K562 (cell line): ENCODE results near the gene LCNL1. TPM values are rescaled to one million over a fixed set of nuclear protein-coding genes. Genes with fewer than 3 reads are reported as not detected.

ENCODE experiments used
- BHLHE40 ChIP-seq: IDR thresholded peaks from 2 replicates; pipeline ENCODE4 v1.6.1; 2011; ENCODE audit warnings: low read length, improper control_type of control experiment
- BRF1 ChIP-seq: IDR thresholded peaks from 3 replicates; pipeline ENCODE4 v1.6.1; 2011; ENCODE audit warnings: borderline replicate concordance, mild to moderate bottlenecking; ENCODE audit not compliant: insufficient read length; ENCODE audit errors: extremely low read depth
- CBFB ChIP-seq: sonication (generic); formaldehyde crosslinking; IDR thresholded peaks from 2 replicates; pipeline ENCODE4 v1.4.0; 2020; ENCODE audit warnings: mild to moderate bottlenecking, missing genetic modification reagents
- E2F5 ChIP-seq: sonication (generic); formaldehyde crosslinking; IDR thresholded peaks from 2 replicates; pipeline ENCODE4 v1.8.0; 2022; ENCODE audit warnings: mild to moderate bottlenecking, missing genetic modification reagents
- HBP1 ChIP-seq: fragments of 450-650 bp; formaldehyde crosslinking; IDR thresholded peaks from 2 replicates; pipeline ENCODE4 v1.4.0; 2022; ENCODE audit warnings: missing genetic modification characterization
- KAT7 ChIP-seq: sonication (generic); formaldehyde crosslinking; IDR thresholded peaks from 2 replicates; pipeline ENCODE4 v1.8.0; 2022; ENCODE audit warnings: missing genetic modification reagents, mild to moderate bottlenecking, borderline replicate concordance
- PCBP1 ChIP-seq: fragments of 200-400 bp; formaldehyde crosslinking; IDR thresholded peaks from 2 replicates; pipeline ENCODE4 v1.6.1; 2018; ENCODE audit warnings: mild to moderate bottlenecking, low read depth, low read length; ENCODE audit not compliant: poor library complexity, severe bottlenecking
- PHB ChIP-seq: fragments of 250-450 bp; sonication (Bioruptor Pico); IDR thresholded peaks from 2 replicates; pipeline ENCODE4 v1.5.0; 2021
- POLR3A ChIP-seq: IDR thresholded peaks from 2 replicates; pipeline ENCODE4 v1.6.1; 2011; ENCODE audit warnings: borderline replicate concordance, mild to moderate bottlenecking, moderate library complexity; ENCODE audit not compliant: insufficient read length, insufficient read depth; ENCODE audit errors: extremely low read depth
- SAP30 ChIP-seq: fragments of 200-600 bp; sonication (generic); IDR thresholded peaks from 2 replicates; pipeline ENCODE4 v1.6.1; 2012; ENCODE audit warnings: borderline replicate concordance, low read depth, mild to moderate bottlenecking, moderate library complexity, low read length, control low read depth, inconsistent platforms; ENCODE audit not compliant: insufficient read depth, poor library complexity, severe bottlenecking
- U2AF2 ChIP-seq: fragments of 200-400 bp; formaldehyde crosslinking; optimal IDR thresholded peaks from 2 replicates; pipeline ENCODE3; 2017; ENCODE audit warnings: low read depth, mild to moderate bottlenecking, low read length
- ZFP36 ChIP-seq: fragments of 150-350 bp; IDR thresholded peaks from 2 replicates; pipeline ENCODE4 v1.6.1; 2018; ENCODE audit warnings: low read length, low read depth; ENCODE audit not compliant: partially characterized antibody
- ZNF282 ChIP-seq: sonication (generic); formaldehyde crosslinking; IDR thresholded peaks from 2 replicates; pipeline ENCODE4 v1.8.1; 2023; ENCODE audit warnings: missing genetic modification reagents
- ZNF507 ChIP-seq: conservative IDR thresholded peaks from 2 replicates; pipeline ENCODE4 v1.6.1; 2017; ENCODE audit warnings: missing genetic modification characterization, missing compliant biosample characterization
- ZNF707 ChIP-seq: fragments of 250-450 bp; sonication (Bioruptor Pico); conservative IDR thresholded peaks from 2 replicates; pipeline ENCODE4 v1.8.0; 2022; ENCODE audit warnings: inconsistent platforms, mild to moderate bottlenecking, moderate library complexity
- ZNF75A ChIP-seq: fragments of 450-650 bp; formaldehyde crosslinking; IDR thresholded peaks from 2 replicates; pipeline ENCODE4 v1.4.0; 2020; ENCODE audit warnings: mild to moderate bottlenecking
- polyA plus RNA-seq, 8 experiments: library from polyadenylated mRNA; depleted of rRNA in 4 of 8; stranded (reverse) in 5 of 8; unstranded in 3 of 8; fragments of >200 nt; fragmentation: Nextera tagmentation in 2 of 8; fragmentation: Illumina TruSeq in 1 of 8; extraction: Ambion mirVana in 2 of 8; extraction: Trizol in 1 of 8; gene quantifications; 2 replicates each; pipeline versions ENCODE4 v1.2.1 to v1.2.3, GENCODE V29; 2011 to 2014; ENCODE audit warnings: inconsistent platforms in 1 of 8, missing spikeins in 1 of 8
- total RNA-seq, 7 experiments: library from RNA; depleted of rRNA in 6 of 7; stranded (reverse); fragments of >200 nt in 6 of 7; fragmentation: Illumina TruSeq in 2 of 7; extraction: Trizol in 2 of 7; gene quantifications; 2 replicates each; pipeline versions ENCODE4 v1.2.1 to v1.2.3, GENCODE V29; 2011 to 2021; ENCODE audit warnings: low replicate concordance in 1 of 7
- TF ChIP-seq, protein P1 (sequence below), 3 experiments: fragments of 200-800 bp in 1 of 3; fragments of 250-450 bp in 1 of 3; fragments of 450-650 bp in 1 of 3; sonication (Bioruptor Pico) in 1 of 3; sonication (Bioruptor generic) in 1 of 3; formaldehyde crosslinking in 1 of 3; IDR thresholded peaks; 2 replicates each; pipeline versions ENCODE4 v1.6.1 to v1.8.0; 2016 to 2022; ENCODE audit warnings: mild to moderate bottlenecking in 2 of 3, missing genetic modification characterization in 2 of 3, missing compliant biosample characterization in 1 of 3, moderate library complexity in 1 of 3
- TF ChIP-seq, protein P2 (sequence below): fragments of 450-650 bp; formaldehyde crosslinking; IDR thresholded peaks from 2 replicates; pipeline ENCODE4 v1.4.0; 2022; ENCODE audit warnings: missing genetic modification characterization

Gene LCNL1
- total and polyA plus RNA-seq, 9 of the 15 experiments (the other 6 are each of a cell fraction or from before 2014, with no cell fraction given), result 0.04 to 0.16 (median 0.04) TPM; not detected in 4

DNA sequence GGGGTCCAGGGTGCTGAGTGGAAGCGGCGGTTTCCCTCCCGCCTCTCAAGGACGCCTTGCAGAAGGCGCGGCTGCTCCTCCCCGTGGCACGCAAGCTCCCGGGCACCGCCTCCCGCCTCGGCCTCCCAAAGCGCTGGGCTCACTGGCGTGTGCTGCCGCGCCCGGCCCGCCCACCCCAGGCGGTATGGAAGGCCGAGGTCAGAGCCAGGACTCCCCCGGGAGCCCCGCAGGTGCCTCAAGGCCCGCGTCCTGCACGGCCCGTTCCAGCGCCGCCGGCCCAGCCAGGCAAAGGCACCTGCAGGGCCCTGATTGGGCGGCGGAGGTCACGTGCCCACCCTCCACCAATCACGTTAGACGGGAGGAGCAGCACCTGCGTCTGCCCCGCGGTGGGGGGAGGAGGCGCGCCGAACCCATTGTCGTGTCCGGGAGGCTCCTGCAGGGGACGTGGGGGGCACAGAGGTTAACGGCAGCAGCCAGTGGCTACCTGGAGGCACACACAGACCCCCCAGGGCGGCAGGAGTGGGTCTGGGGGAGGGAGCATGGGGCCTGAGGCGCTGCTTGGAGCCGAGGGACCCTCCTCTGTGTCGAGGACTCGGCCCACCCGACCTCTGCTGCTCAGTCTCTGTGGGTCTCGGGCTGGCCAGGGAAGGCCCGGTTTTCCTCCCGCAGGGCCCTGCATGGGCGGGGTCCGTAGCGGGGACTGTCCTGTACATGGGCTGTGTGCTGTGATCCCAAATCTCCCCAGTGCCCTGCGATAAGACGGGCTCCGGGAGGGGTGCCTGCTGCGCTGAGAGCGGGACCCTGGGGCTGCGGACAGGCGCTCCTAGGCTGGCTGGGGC is 32.8 kb upstream of the LCNL1 start (continued):
- TF ChIP-seq U2AF2, result no peak
- TF ChIP-seq, protein P1, sequence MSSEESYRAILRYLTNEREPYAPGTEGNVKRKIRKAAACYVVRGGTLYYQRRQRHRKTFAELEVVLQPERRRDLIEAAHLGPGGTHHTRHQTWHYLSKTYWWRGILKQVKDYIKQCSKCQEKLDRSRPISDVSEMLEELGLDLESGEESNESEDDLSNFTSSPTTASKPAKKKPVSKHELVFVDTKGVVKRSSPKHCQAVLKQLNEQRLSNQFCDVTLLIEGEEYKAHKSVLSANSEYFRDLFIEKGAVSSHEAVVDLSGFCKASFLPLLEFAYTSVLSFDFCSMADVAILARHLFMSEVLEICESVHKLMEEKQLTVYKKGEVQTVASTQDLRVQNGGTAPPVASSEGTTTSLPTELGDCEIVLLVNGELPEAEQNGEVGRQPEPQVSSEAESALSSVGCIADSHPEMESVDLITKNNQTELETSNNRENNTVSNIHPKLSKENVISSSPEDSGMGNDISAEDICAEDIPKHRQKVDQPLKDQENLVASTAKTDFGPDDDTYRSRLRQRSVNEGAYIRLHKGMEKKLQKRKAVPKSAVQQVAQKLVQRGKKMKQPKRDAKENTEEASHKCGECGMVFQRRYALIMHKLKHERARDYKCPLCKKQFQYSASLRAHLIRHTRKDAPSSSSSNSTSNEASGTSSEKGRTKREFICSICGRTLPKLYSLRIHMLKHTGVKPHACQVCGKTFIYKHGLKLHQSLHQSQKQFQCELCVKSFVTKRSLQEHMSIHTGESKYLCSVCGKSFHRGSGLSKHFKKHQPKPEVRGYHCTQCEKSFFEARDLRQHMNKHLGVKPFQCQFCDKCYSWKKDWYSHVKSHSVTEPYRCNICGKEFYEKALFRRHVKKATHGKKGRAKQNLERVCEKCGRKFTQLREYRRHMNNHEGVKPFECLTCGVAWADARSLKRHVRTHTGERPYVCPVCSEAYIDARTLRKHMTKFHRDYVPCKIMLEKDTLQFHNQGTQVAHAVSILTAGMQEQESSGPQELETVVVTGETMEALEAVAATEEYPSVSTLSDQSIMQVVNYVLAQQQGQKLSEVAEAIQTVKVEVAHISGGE (CRISPR knock-in tag; IDR thresholded peaks at IDR 0.05), result peak in 1 of 3 experiments; percentile 20; a peak in 1 of 6 replicates
- no peak for TF ChIP-seq PCBP1
- TF ChIP-seq PHB (CRISPR knock-in tag), result no peak
- TF ChIP-seq KAT7, result no peak
- no peak for TF ChIP-seq ZNF282 (CRISPR knock-in tag)
- TF ChIP-seq ZNF507, result no peak
- no peak for TF ChIP-seq E2F5 (CRISPR knock-in tag)
- TF ChIP-seq HBP1, result no peak
- TF ChIP-seq ZFP36, result no peak
- TF ChIP-seq, protein P2, sequence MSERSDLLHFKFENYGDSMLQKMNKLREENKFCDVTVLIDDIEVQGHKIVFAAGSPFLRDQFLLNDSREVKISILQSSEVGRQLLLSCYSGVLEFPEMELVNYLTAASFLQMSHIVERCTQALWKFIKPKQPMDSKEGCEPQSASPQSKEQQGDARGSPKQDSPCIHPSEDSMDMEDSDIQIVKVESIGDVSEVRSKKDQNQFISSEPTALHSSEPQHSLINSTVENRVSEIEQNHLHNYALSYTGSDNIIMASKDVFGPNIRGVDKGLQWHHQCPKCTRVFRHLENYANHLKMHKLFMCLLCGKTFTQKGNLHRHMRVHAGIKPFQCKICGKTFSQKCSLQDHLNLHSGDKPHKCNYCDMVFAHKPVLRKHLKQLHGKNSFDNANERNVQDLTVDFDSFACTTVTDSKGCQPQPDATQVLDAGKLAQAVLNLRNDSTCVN (CRISPR knock-in tag), result no peak
- no peak for TF ChIP-seq SAP30
- TF ChIP-seq BHLHE40, result peak; percentile 90
- TF ChIP-seq BRF1, result no peak
- no peak for TF ChIP-seq ZNF75A (CRISPR knock-in tag)
- no peak; the same call in 1 of the 2 replicates for TF ChIP-seq CBFB (CRISPR knock-in tag)
- TF ChIP-seq POLR3A, result no peak
- no peak for TF ChIP-seq ZNF707 (CRISPR knock-in tag)
